SK-N-MC (cell line): ENCODE results near the gene PROB1.
"Not testable (repeated sequence)": the region's sequence is repeated elsewhere in the genome, so short reads cannot be mapped to it uniquely, and the experiment has no call there.

Experiments used
- DNase-seq: peaks from one replicate; pipeline ENCODE4 v3.0.0-alpha.2; 2011; ENCODE audit warnings: low read depth, low spot score
- H3K27ac ChIP-seq: fragments of 200-600 bp; sonication (generic); 2 replicates; pipeline ENCODE4 v1.5.1; 2016; ENCODE audit warnings: mixed run types
- H3K36me3 ChIP-seq: fragments of 200-600 bp; sonication (generic); 2 replicates; pipeline ENCODE4 v1.6.1; 2017; ENCODE audit warnings: antibody characterized with exemption, low read length, mixed read lengths; ENCODE audit not compliant: insufficient read depth
- H3K4me3 ChIP-seq: fragments of 200-600 bp; sonication (generic); 2 replicates; pipeline ENCODE4 v1.5.1; 2016
- H3K9ac ChIP-seq: fragments of 200-600 bp; sonication (generic); 2 replicates; pipeline ENCODE4 v1.8.0; 2017; ENCODE audit warnings: mixed run types, mixed read lengths; ENCODE audit not compliant: insufficient read length
- H3K9me3 ChIP-seq: fragments of 200-600 bp; sonication (generic); 2 replicates; pipeline ENCODE4 v1.6.1; 2017; ENCODE audit warnings: low read depth, mild to moderate bottlenecking, antibody characterized with exemption, low read length, moderate library complexity, mixed read lengths
- EZH2 ChIP-seq: fragments of 200-600 bp; sonication (generic); IDR thresholded peaks from one replicate; pipeline ENCODE4 v1.6.1; 2017; ENCODE audit warnings: antibody characterized with exemption
- FOXP2 ChIP-seq: optimal IDR thresholded peaks from 2 replicates; pipeline ENCODE3; 2011; ENCODE audit warnings: mild to moderate bottlenecking, moderate library complexity; ENCODE audit not compliant: insufficient read depth; ENCODE audit errors: extremely low read length, control extremely low read depth
- POLR2AphosphoS5 ChIP-seq: IDR thresholded peaks from 2 replicates; pipeline ENCODE4 v1.6.1; 2012; ENCODE audit warnings: mild to moderate bottlenecking, low read depth, low read length, borderline replicate concordance

PROB1 gene

DNA sequence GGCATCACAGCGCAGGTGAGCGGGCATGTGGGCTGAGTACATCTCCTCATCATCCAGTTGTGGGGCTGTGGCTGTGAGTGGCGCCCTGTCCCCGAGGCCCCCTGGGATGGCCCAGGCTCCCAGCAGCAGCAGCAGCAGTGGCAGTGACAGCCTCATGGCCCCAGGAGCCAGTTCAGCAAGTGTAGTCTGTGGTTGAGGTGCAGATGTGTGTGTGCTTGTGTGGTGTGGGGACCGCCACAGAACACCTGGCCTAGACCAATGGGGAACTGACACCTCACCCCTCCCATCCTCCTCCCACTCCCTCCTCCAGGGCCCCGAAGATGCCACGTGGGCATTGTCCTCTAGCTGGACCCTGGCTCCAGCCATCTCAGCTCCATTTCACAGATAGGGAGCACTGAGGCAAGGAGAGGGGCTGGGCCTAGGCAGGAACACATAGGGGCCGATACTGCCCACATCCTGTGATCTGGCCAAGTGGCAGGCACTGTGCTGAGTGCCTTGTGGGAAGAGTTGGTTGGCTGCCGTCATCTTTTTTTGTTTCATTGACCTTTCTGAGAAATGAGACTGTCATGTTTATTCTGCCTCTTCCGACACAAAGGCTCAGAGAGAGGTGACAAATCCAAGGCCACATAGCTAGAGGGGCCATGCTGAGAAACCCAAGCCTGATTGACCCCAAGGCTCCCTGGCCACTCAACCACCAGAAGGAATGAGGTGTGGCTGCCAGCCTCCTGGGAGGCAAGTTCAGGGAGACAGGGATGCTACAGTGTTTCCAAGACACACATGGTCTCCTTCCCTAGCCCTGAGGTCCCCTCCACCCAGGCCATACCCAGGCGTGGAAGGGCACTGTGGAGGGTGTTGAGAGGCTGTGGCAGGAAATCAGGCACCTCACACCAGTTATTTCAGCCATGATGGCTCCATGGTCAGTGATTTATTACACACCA is 4.9 kb downstream of the PROB1 start, which contains the start of gene MZB1:
MZB1 (minus strand) TSS at position 213 of the 938 bp plus-strand sequence; CDS start at position 156, 57 bp downstream.
- Histone ChIP-seq H3K9me3 (no peaks in the 10 kb centered on the region), H3K4me3 (no peak within 1 kb of the TSS), H3K9ac (no peak within 1 kb of the TSS), H3K36me3 (no peaks in the 10 kb centered on the region), H3K27ac (no peak within 1 kb of the TSS)
- TF ChIP-seq POLR2AphosphoS5 (no peak), EZH2 (no peak), FOXP2 (no peak)
- DNase-seq: no peak

DNA sequence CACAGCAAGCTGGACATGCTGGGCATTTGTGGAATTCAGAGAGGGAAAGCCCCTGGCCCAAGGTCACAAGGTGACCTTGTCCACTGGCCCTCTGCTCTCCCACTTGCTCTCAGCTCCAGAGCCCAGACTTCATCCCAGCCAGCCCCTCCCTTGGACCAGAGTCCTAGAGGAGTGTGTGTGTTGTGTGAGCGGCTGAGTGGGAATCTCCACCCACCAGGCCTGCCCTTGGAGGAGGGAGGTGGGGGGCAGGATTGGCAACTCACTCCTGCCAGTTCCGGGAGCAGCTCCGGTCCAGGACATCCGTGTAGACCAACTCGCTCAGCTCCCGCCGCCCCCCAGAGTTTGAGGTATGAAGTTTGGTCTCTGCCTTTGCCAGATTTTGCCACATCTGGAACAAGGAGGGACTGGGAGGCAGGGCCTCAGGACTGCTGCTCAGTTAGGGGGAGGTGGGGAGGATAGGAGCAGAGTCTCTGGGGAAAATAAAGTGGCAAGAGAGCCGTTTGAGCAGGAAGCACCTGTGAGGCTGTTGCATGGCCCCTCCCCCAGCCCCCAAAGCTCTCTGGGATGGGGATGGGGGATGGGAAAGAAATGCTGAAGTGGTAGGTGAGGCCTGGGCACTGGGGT is 6.6 kb downstream of the PROB1 start:
- no peak overlapping the region for H3K27ac ChIP-seq
- no peaks in the 10 kb centered on the region for H3K9me3 ChIP-seq
- H3K9ac ChIP-seq: no peak overlapping the region
- H3K4me3 ChIP-seq: no peak overlapping the region
- no peak for DNase-seq
- TF ChIP-seq FOXP2: no peak
- TF ChIP-seq POLR2AphosphoS5: no peak
- TF ChIP-seq EZH2: no peak
- no peaks in the 10 kb centered on the region for H3K36me3 ChIP-seq

DNA sequence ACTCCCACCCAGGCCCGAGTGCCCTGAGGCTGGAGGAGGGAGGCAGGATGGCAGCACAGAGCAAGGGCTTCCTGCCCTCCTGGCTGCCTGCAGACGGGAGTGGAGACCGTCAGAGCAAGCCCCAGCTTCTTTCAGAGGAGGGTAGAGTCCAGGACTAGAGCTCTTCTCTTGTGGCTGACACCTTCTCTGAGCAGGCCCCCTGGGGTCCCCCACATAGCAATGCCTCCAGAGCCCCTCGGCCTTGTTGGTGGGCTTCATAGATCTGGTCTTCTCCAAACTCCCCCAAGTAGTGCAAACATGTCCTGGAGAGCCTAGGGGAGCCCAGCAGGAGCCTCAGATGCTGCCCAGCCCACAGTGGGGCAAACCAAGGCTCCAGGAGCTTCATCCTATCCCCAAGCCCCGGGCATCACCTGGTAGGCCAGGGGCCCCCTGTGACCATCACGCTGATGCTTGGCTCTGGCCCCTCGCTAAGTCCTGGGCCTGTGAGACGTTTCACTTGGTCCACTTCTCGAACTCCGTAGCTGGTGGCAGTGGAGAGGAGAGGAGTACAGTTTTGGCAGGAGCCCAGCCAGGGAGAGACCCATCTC is 7.2 kb downstream of the PROB1 start:
- Histone ChIP-seq H3K36me3 (no peaks in the 10 kb centered on the region), H3K27ac (no peak overlapping the region), H3K4me3 (no peak overlapping the region), H3K9me3 (no peaks in the 10 kb centered on the region), H3K9ac (no peak overlapping the region)
- no peak for DNase-seq
- TF ChIP-seq FOXP2: no peak
- TF ChIP-seq EZH2: no peak
- no peak for TF ChIP-seq POLR2AphosphoS5

DNA sequence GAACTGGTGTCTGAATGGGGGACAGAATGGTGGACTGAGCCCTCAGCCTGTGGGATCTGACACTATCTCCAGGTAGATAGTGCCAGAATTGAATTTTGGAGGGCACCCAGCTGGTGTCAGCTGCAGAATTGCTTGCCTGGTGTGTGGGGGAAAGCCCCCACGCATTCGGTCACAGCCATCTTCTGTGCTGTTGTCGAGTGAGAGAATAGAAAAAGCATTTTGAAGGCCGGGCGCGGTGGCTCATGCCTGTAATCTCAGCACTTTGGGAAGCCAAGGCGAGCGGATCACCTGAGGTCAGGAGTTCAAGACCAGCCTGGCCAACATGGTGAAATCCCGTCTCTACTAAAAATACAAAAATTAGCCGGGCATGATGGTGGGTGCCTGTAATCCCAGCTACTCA is 7.9 kb downstream of the PROB1 start:
- not testable (repeated sequence) for H3K27ac ChIP-seq, H3K4me3 ChIP-seq, H3K36me3 ChIP-seq, DNase-seq, H3K9me3 ChIP-seq, H3K9ac ChIP-seq

DNA sequence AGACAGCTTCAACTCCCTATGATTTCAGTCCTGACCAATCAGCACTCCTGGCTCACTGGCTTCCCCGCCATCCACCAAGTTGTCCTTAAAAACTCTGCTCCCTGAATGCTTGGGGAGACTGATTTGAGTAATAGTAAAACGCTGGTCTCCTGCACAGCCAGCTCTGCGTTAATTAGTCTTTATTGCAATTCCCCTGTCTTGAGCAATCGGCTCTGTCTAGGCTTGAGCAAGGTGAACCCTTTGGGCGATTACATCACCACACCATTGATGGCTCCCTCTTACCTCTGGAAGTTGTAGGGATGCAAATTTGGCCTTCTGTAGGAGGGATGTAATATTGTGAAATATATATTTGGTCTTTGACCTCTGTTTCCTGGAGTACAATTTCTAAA is 8.9 kb downstream of the PROB1 start:
- H3K4me3 ChIP-seq: no peak overlapping the region
- no peak for DNase-seq
- no peak overlapping the region for H3K27ac ChIP-seq
- H3K9ac ChIP-seq: no peak overlapping the region
- TF ChIP-seq POLR2AphosphoS5 (no peak), FOXP2 (no peak), EZH2 (no peak)
- no peaks in the 10 kb centered on the region for H3K36me3 ChIP-seq
- H3K9me3 ChIP-seq: no peaks in the 10 kb centered on the region

DNA sequence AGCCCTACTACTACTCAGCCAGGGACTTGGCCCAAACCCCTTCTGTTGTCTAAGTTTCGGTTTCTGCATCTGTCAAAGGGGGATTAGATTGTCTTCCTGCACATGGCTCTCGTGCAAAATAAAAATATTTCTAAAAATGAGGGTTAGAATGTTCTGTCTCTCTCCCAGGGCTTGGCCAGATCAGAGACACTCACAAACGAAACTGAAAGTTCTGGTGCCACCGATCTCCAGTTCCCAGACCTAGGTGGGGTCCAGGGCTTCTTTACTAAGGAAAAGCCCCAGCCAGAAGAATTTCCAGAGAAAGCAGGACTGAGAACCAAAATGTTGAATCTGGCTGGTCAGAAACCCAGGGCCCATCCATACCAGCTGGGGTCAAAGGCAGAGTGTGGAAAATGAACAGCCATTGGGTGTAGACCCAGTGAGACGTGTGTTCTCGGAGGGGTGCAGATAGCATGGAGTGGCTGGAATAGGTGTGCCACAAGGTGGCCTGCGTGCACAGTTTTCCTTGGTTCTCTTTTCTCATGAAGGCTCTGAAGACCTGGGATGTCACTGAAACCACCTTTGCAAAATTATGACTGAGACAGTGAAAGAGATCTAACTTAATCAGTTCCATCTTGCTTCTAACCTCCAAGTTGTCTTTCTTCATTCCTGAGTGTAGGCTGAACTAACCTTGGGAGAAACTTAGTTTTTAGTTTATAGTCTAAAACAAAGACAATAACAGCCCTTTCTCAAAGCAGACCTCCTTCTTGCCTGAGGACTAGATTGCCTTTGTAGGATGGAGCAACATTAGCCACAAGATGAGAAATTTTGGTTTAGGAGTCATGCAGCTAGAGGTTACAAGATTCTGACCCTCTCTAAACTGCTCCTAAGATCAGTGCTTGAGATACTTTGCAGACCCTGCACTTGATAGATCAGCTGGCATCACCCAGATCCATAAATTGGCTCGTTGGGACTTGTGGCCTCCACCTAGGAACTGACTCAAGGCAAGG is 9.5 kb downstream of the PROB1 start:
- DNase-seq: no peak
- TF ChIP-seq EZH2: no peak
- TF ChIP-seq POLR2AphosphoS5: no peak
- TF ChIP-seq FOXP2: no peak
- no peaks in the 10 kb centered on the region for H3K9me3 ChIP-seq
- H3K9ac ChIP-seq: no peak overlapping the region
- H3K36me3 ChIP-seq: no peaks in the 10 kb centered on the region
- no peak overlapping the region for H3K27ac ChIP-seq
- no peak overlapping the region for H3K4me3 ChIP-seq

DNA sequence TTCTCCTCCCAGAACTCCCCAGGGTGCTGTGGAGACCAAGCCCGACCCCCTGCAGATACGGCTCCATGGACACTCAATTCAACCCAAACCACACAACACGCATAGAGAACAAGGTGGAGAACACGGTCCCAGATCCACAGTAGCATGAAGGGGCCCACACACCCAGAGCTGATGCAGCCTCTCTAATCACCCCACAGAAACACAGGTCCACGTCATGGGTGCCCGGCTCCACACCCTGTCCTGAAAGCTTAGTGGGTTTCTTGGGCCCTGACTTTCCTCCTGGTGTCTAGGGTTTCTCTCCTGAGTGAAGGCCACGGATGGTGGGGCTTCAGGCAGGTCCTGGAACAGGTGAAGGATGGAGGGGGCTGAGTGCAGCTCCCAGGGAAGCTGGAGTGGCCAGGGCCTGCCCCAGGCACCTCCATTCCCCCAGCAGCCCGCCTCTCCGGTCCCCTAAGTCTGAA is 10.3 kb downstream of the PROB1 start:
- H3K36me3 ChIP-seq: no peaks in the 10 kb centered on the region
- H3K4me3 ChIP-seq: no peak overlapping the region
- no peak overlapping the region for H3K9ac ChIP-seq
- no peak overlapping the region for H3K27ac ChIP-seq
- no peak for TF ChIP-seq POLR2AphosphoS5
- no peak for DNase-seq
- no peaks in the 10 kb centered on the region for H3K9me3 ChIP-seq
